Measurements from ENCODE around the gene POLE.
A peak's percentile ranks its signal among the peaks of the same experiment; 100 is the strongest.
"Not testable (repeated sequence)": the region's sequence is repeated elsewhere in the genome, so short reads cannot be mapped to it uniquely, and the experiment has no call there.

Gene POLE

GRCh38 chr12:132718644-132719043 is 31.5 kb upstream of the POLE start:
- DNase-seq (ENCODE audit: low read depth), result no peak

GRCh38 chr12:132717531-132718387 is 30.6 kb upstream of the POLE start:
- no peak for DNase-seq (ENCODE audit: low read depth)

DNA sequence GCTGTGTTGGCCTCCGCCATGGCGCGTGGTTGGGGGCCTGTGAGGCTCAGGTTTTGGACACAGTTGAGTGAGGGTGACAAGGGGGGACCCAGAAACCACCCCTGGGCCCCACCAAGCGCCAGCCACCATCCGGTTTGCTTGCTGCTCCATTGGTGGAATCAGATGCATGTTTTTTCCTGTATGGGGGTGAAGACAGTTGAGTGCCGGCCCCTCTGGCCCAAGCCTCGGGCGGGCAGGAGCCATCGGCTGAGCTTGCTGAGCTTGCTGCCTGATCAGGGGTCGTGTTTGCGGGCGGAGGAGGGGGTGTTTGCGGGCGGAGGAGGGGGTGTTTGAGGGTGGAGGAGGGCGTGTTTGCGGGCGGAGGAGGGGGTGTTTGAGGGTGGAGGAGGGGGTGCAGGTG is 29.9 kb upstream of the POLE start:
- DNase-seq (ENCODE audit: low read depth), result no peak

DNA sequence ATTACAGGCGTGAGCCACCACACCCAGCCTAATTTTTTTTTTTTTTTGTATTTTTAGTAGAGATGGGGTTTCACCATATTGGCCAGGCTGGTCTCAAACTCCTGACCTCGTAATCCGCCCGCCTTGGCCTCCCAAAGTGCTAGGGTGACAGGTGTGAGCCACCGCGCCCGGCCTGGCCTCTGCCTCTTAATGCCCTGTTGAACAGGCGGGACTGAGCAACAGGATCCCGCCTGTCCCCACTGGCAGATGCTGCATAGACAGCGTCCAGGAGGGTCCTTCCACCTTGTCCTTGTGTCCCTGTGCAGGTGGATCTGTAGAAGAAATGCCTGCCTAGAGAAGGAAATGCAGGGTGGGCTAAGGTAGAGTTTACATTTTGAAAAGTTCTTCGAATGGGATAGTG is 29.2 kb upstream of the POLE start:
- DNase-seq (ENCODE audit: low read depth), result no peak

- no peak for DNase-seq (ENCODE audit: low read depth)
Measured at GRCh38 chr12:132715874-132716273, 28.7 kb upstream of the POLE start.

DNA sequence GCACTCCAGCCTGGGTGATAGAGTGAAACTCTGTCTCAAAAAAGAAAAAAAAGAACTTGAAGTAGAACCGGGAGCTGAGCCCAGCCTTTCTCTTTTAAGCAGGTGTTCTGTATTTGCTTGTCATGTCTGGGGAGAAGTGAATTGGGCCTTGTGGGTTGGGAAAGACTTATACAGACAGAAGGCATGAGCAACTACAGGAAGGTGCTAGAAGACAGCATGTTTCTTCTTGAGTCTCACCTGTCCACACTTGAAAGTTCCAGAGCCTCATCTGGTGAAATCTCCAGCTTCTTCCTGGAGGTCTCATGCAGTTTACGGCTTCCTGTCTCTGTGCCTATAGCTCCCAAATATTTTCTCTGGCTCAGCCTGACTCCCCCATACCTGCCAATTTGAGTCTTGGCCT is 26.0 kb upstream of the POLE start:
- no peak for DNase-seq (ENCODE audit: low read depth)

DNA sequence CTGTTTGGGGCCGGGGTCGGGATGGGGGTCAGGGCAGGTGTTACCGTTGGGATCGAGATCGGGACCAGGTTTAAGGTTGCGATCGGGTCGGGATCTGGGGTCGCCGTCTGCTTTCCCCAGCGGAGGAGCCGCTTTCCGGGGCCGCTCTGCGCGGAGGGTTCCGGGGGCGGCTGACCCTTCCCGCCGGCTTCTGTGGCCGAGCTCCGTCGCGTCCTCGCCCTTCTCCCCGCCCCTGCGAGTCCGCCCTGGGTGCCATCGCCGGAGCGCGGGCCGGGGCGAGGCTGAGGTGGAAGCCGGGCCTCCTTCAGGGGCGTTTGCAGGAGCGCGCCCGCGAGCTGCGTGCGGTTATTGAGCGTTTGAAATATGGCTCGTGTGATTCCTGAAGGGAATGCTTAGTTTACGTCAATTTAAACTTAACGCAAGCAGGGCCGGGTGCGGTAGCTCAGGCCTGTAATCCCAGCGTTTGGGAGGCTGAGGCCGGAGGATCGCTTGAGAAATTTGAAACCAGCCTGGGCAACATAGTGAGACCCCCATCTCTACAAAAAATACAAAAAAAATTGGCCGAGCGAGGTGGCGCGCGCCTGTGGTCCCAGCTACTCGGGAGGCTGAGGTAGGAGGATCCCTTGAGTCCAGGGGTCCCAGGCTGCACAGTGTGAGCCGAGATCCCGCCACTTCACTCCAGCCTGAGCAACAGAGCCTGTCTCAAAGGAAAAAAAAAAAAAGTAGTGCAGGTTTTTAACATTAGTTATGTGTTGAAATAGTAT is 24.1 kb upstream of the POLE start:
- no peak for DNase-seq (ENCODE audit: low read depth)

DNA sequence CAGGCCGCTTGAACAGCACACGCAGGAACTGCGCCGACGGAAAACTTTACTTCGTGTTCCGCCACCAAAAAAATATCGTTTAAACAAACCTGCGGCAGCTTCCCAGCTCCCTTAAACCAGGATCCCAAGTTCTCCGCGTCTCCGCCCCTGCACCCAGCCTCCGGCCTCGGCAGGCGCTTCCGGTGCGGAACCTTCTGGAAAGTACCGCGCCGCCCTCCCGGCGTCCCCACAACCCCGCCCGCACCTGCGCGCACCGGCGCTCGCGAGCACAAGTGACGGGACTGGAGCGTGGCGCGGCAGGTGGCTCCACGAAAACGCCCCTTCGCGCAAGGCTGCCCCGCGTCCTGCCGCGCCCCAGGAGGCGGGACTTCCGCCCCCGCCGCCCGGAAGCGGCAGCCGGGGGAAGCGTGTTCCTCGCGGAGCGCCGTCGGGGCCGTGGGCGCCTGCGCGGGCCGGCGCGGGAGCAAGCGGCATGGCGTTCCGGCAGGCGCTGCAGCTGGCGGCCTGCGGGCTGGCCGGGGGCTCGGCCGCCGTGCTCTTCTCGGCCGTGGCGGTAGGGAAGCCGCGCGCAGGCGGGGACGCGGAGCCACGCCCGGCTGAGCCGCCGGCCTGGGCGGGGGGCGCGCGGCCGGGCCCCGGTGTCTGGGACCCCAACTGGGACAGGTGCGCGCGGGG is 23.4 kb upstream of the POLE start, which contains the start of gene PGAM5:
Gene PGAM5 (plus strand): TSS at position 438 of the 675 bp plus-strand sequence. CDS start 35 bp downstream, at position 473.
- peak; percentile 68 for DNase-seq (ENCODE audit: low read depth)

DNA sequence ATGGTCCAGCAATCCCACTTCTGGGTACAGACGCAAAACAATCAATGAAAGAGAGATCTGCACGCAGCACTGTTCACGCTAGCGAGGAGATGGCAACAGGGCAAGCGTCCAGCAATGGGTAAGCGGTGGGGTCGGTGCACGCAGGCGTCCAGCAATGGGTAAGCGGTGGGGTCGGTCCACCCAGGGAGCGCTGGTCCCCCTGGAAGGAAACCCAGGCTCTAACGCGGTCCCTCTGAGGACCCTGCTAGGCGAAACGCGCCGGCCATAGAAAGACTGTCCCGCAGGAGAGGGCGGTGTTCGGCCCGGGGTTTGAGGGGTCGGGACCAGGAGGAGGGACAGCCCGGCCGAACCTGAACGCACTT is 22.9 kb upstream of the POLE start:
- DNase-seq (ENCODE audit: low read depth), result no peak

DNA sequence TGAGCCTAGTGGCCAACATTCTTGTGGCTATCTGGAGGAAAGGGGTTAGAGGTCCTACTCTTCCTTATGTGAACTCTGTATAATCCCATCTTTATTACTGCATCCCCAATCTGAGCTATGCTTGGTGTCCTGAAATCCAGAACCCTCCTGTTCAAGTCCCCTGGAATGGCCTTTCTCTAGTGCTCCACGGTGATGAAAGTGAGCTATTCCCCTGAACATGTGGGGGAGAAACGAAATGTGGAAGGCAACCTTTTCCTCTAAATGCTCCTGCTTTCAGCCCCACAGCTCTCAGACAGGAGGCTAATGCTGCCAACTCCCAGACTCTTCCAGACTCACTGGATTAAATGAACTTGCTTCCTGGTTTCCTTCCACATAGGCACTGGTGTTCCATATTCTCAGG is 21.0 kb upstream of the POLE start:
- DNase-seq (ENCODE audit: low read depth), result no peak

- no peak for DNase-seq (ENCODE audit: low read depth)
Measured at GRCh38 chr12:132707241-132707640, 20.1 kb upstream of the POLE start.

GRCh38 chr12:132703641-132704040 is 16.5 kb upstream of the POLE start:
- DNase-seq (ENCODE audit: low read depth), result no peak

DNA sequence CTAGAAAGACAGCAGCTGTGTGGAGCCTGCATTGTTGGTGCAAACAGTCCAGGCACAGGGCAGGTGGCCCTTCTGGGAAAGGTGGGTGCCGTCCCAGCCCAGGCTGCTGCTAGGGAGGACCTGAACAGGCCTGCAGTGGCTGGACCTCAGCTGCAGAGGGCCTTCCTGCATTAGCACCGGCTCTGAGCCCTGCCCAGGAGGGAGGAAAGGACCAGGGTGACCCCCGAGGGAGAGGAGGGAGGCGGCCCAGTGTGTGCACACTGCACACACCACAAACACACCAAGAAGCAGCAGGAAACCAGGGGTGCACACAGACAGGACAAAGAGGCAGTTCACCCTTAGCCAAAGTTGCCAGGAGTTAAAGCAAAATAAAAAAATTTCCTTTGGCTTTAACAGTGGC is 15.5 kb upstream of the POLE start:
- no peak for DNase-seq (ENCODE audit: low read depth)

DNA sequence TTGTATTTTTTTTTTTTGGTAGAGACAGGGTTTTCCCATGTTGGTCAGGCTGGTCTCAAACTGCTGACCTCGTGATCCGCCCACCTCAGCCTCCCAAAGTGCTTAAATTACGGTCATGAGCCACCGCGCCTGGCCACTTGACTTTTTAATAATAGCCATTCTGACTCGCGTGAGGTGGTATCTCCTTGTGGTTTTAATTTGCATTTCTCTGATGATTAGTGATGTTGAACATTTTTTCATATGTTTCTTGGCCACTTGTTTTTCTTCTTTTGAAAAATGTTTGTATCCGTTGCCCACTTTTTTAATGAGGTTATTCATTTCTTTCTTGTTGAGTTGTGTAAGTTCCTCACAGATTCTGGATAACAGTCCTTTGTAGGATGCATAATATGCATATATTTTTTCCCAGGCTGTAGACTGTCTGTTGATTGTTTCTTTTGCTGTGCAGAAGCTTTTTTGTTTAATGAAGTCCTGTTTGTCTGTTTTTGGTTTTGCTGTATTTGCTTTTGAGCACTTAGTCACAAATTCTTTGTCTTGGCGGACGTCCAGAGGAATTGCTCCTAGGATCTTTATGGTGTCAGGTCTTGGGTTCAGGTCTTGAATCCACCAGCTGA is 13.2 kb upstream of the POLE start:
- no peak for DNase-seq (ENCODE audit: low read depth)

GRCh38 chr12:132698341-132698740 is 11.2 kb upstream of the POLE start:
- no peak for DNase-seq (ENCODE audit: low read depth)

DNA sequence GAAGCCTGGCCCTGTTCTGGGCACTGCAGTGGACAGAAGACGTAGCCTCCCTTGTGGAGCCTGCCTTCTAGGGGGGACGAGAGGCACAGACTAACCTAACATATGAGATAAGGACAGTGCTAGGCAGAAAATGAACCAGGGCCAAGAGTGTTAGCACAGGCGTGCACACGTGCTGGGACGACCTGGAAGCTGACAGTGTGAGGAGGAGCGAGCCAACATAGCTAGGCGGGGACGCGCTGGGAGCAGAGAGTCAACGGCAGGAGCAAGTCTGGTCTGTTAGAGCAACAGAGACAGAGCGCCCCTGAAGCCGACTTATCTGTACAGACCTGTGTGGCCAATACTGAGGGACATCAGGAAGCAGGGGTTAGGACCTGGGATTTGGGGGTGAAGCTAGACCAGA is 8.3 kb upstream of the POLE start:
- no peak for DNase-seq (ENCODE audit: low read depth)

DNA sequence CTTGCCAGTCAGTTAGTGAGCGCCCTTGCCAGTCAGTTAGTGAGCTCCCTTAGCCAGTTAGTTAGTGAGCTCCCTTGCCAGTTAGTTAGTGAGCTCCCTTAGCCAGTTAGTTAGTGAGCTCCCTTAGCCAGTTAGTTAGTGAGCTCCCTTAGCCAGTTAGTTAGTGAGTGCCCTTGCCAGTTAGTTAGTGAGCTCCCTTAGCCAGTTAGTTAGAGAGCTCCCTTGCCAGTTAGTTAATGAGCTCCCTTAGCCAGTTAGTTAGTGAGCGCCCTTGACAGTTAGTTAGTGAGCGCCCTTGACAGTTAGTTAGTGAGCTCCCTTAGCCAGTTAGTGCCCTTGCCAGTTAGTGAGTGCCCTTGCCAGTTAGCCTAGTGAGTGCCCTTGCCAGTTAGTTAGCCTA is 7.7 kb upstream of the POLE start:
- not testable (repeated sequence) for DNase-seq (ENCODE audit: low read depth)

DNA sequence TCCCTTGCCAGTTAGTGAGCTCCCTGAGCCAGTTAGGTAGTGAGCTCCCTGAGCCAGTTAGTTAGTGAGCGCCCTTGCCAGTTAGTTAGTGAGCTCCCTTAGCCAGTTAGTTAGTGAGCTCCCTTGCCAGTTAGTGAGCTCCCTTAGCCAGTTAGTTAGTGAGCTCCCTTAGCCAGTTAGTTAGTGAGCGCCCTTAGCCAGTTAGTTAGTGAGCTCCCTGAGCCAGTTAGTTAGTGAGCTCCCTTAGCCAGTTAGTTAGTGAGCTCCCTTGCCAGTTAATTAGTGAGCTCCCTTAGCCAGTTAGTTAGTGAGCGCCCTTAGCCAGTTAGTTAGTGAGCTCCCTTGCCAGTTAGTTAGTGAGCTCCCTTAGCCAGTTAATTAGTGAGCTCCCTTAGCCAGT is 4.9 kb upstream of the POLE start:
- not testable (repeated sequence) for DNase-seq (ENCODE audit: low read depth)

DNA sequence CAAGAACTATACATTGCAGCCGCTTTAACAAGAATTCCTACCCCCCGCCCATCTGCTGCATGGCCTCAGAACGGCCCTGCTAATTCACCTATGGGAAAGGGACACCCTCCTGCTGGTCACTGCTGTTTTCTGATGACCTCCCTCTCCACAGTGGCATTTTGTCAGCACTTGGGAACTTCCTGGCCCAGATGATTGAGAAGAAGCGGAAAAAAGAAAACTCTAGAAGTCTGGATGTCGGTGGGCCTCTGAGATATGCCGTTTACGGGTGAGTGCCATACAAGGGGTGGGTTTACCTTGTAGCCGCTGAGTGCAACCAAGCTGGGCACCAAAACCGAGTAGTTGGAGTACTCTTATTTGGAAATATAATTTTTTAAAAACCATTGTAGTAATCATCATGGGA is 3.0 kb upstream of the POLE start:
- no peak for DNase-seq (ENCODE audit: low read depth)

- no peak for DNase-seq (ENCODE audit: low read depth)
Measured at GRCh38 chr12:132689227-132689626, 2.1 kb upstream of the POLE start.

DNA sequence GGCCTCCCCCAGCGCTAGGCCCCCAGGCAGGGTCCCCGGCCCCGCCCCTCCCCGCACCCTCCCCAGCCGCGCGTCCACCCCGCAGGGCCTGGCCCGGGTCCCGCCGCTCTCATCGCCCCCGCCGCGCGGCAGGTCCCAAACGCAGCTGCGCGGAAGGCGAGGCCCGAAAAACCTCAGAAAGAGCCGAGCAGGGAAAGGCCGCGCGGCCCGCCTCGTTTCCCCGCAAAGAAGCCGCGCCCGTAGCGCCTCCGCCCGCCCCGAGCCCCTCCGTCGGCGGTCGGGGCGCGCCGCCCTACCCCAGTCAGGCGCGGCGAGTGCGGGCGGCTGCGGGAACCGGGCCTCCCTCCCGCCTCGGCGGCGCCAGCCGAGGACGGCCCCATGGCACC is 324 bp downstream of the POLE start:
- no peak for DNase-seq (ENCODE audit: low read depth)

GRCh38 chr12:132685400-132685799 is 1.7 kb downstream of the POLE start:
- DNase-seq (ENCODE audit: low read depth), result no peak

- no peak for DNase-seq (ENCODE audit: low read depth)
Measured at GRCh38 chr12:132677492-132677891, 9.7 kb downstream of the POLE start.
